Measurements from ENCODE around the gene KCNH2.
"Not testable (repeated sequence)": the region's sequence is repeated elsewhere in the genome, so short reads cannot be mapped to it uniquely, and the experiment has no call there.

The KCNH2 gene

DNA sequence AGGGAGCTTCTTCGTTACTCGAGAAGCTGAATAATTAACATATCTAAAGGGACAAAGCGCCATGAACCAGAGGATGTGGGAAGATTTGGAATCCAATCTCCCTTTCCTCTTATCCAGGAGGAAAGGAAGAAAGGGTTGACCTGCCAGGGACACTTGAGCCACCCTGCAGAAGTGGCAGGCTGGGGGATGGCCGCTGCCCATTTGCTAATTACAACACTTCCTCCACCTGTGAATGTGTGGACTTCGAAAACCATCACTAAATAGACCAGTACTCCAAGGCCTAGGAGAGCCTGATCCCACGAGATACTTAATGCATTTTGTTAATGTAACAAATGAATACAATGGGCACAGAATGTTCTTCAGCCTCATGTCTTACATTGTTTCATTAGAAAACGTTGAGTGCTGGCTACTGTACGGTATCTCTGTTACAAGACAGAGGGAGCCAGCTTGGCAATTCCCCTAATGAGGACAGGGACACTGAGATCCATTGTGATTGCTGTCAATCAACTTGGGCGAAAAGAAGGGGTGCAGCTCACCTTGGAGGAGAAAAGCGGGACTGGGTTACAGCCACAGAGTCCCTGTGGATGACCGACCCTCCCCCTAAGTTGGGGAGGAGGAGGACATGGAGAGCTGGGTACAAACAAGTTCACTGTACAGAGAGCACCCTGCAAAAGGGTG, 66.4 kb downstream of the KCNH2 start:
- Histone ChIP-seq H3K36me3 (ENCODE audit: insufficient read depth, low read length) (no peaks in the 10 kb centered on the region), H3K4me1 (ENCODE audit: insufficient read depth, low read length) (no peaks in the 10 kb centered on the region)

DNA sequence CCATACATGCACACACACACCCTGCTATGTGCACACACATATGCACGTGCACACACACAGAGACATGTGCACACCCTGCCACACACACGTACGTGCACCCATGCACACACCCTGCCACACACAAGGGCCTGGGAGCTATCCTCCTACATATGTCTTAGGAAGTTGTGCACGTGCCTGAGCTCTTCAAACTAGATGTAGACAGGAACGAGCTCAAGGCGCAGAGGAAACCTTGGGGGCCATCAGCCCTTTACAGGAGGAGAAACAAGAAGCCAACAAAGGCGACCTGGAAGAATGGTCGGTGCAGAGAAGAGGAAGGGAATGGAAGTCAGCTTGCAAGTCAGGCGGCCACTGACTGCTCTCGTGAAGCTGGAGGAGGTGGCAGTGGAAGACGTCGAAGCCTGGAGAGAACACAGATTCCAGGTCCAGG, 67.1 kb downstream of the KCNH2 start:
- H3K4me3 ChIP-seq (ENCODE audit: low read depth in 1 of 2, low read length in 2 of 2) = no peak overlapping the region
- H3K27me3 ChIP-seq (ENCODE audit: control insufficient read depth in 1 of 2, insufficient read depth in 2 of 2, low read length in 2 of 2) = no peaks in the 10 kb centered on the region
- H3K9ac ChIP-seq (ENCODE audit: low read length) = no peak overlapping the region
- H3K36me3 ChIP-seq (ENCODE audit: insufficient read depth, low read length) = no peaks in the 10 kb centered on the region
- H3K4me1 ChIP-seq (ENCODE audit: insufficient read depth, low read length) = no peaks in the 10 kb centered on the region
- H3K27ac ChIP-seq (ENCODE audit: low read depth, low read length) = no peak overlapping the region
- no peaks in the 10 kb centered on the region for H3K9me3 ChIP-seq (ENCODE audit: low read length)

More for the DNA sequence above, 66.4 kb downstream of the KCNH2 start:
- H3K9ac ChIP-seq (ENCODE audit: low read length) = no peak overlapping the region
- H3K4me3 ChIP-seq (ENCODE audit: low read depth in 1 of 2, low read length in 2 of 2) = no peak overlapping the region
- H3K27me3 ChIP-seq (ENCODE audit: control insufficient read depth in 1 of 2, insufficient read depth in 2 of 2, low read length in 2 of 2) = no peaks in the 10 kb centered on the region
- no peak overlapping the region for H3K27ac ChIP-seq (ENCODE audit: low read depth, low read length)
- no peaks in the 10 kb centered on the region for H3K9me3 ChIP-seq (ENCODE audit: low read length)

DNA sequence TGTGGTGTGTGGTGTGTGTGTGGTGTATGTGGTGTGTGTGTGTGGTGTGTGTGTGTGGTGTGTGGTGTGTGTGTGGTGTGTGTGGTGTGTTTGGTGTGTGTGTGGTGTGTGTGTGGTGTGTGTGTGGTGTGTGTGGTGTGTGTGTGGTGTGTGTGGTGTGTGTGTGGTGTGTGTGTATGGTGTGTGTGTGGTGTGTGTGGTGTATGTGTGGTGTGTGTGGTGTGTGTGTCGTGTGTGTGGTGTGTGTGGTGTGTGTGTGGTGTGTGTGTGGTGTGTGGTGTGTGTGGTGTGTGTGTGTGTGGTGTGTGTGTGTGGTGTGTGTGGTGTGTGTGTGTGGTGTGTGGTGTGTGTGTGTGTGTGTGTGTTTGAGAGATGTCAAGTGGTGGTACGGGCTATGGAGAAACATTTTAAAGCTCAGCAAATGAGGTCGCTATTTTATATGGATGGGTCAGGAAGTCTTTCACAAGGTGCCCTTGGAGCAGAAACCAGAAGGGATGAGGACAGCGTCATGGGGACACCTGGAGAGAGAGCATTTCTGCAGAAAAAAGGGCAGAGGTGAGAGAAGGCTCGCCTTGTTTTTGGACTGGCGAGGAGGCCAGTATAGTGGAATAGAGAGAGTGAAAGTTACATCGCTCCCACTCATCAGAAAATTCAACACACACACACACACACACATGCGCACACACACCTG, 67.7 kb downstream of the KCNH2 start:
- not testable (repeated sequence) for H3K4me3 ChIP-seq (ENCODE audit: low read depth in 1 of 2, low read length in 2 of 2); H3K4me1 ChIP-seq (ENCODE audit: insufficient read depth, low read length); H3K36me3 ChIP-seq (ENCODE audit: insufficient read depth, low read length); H3K9me3 ChIP-seq (ENCODE audit: low read length); H3K27ac ChIP-seq (ENCODE audit: low read depth, low read length); H3K9ac ChIP-seq (ENCODE audit: low read length); H3K27me3 ChIP-seq (ENCODE audit: control insufficient read depth in 1 of 2, insufficient read depth in 2 of 2, low read length in 2 of 2)

DNA sequence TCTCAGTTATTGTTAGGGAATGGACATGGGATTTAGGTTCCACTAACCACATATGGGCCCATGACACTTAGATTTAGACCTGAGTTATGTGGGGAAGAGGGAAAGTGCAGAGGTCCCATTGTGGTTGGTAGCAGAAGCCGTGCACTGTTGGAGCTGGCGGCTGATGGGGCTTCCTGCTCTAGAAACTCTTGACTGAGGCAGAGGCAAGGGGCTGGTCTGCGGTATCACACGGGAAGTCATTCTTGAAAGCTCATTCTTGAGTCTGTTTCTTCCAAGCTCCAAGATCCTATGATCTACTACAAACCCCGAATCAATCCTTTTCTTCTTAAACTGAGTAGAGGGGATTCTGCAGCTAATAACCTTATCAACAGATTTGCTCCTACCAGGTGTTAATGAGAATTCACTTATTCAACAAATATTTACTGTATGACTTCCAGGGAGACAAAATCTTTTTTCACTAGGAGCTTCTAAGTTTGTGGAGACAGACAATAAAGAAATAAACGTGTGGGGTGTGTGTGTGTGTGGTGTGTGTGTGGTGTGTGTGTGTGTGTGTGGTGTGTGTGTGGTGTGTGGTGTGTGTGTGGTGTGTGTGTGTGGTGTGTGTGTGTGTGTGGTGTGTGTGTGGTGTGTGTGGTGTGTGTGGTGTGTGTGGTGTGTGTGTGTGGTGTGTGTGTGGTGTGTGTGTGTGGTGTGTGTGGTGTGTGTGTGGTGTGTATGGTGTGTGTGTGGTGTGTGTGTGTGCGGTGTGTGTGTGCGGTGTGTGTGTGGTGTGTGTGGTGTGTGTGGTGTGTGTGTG, 68.7 kb downstream of the KCNH2 start:
- H3K36me3 ChIP-seq (ENCODE audit: insufficient read depth, low read length) = no peaks in the 10 kb centered on the region
- no peak overlapping the region for H3K4me3 ChIP-seq (ENCODE audit: low read depth in 1 of 2, low read length in 2 of 2)
- no peaks in the 10 kb centered on the region for H3K27me3 ChIP-seq (ENCODE audit: control insufficient read depth in 1 of 2, insufficient read depth in 2 of 2, low read length in 2 of 2)
- no peak overlapping the region for H3K9ac ChIP-seq (ENCODE audit: low read length)
- no peak overlapping the region for H3K27ac ChIP-seq (ENCODE audit: low read depth, low read length)
- no peaks in the 10 kb centered on the region for H3K9me3 ChIP-seq (ENCODE audit: low read length)
- peaks cover 2% of the 10 kb centered on the region for H3K4me1 ChIP-seq (ENCODE audit: insufficient read depth, low read length)

DNA sequence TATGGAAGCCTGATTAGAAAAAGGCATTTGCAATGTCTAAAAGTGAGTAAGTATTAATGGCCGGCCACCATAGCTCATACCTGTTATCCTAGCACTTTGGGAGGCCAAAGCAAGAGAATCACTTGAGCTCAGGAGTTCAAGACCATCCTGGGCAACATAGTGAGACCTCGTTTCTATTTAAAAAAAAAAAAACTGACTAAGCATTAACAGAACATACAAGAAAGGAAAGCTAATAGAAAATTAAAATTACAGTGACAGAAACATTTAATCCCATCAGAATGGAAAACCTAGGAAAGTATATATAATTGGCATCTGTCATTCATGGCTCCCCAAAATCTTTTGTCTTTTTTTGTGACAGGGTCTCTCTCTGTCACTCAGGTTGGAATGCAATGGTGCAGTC, 69.9 kb downstream of the KCNH2 start:
- H3K4me1 ChIP-seq (ENCODE audit: insufficient read depth, low read length) = peaks cover 14% of the 10 kb centered on the region
- H3K9me3 ChIP-seq (ENCODE audit: low read length) = no peaks in the 10 kb centered on the region
- H3K27ac ChIP-seq (ENCODE audit: low read depth, low read length) = no peak overlapping the region
- H3K4me3 ChIP-seq (ENCODE audit: low read depth in 1 of 2, low read length in 2 of 2) = no peak overlapping the region
- H3K36me3 ChIP-seq (ENCODE audit: insufficient read depth, low read length) = no peaks in the 10 kb centered on the region
- no peaks in the 10 kb centered on the region for H3K27me3 ChIP-seq (ENCODE audit: control insufficient read depth in 1 of 2, insufficient read depth in 2 of 2, low read length in 2 of 2)
- no peak overlapping the region for H3K9ac ChIP-seq (ENCODE audit: low read length)

DNA sequence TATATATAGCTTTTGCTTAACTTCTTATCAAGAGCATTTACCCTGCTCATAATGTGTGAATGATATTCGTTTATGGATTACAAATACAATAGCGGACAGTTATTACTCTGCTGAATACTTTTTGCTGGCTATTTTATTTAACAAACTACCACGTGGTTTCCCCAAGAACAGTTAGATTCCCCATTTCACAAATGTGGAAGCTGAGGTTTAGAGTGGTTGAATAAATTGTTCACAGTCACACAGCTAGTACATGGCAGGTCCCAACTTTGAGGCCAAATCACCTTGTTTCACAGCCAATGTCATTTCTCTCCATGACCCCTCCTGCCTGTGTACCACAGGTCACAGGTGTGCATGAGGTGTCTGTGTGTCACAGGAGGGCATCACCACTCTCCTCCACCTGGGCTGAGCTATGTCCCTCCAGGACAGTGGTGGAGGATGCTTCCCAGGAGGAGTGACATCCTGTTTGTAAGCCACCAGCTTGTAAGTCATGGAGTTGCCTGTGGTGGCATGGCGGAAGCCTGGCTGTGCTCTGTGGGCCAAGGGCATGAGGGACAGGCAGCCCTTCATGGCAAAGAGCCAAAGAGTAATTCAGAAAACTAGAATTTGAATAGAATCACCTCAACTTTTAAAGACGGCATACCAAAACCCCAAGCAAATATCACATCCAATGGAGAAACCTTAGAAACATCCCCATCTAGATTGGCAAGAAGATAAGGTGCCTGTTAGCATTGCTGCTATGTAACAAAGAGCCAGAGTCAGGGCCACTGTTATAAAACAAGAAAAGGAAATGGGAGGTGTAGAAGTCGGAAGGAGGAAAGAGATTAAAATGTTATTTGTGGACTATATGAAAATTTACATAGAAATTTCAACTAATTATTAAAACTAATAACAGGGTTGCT, 73.9 kb downstream of the KCNH2 start:
- H3K9me3 ChIP-seq (ENCODE audit: low read length) = no peaks in the 10 kb centered on the region
- H3K4me3 ChIP-seq (ENCODE audit: low read depth in 1 of 2, low read length in 2 of 2) = no peak overlapping the region
- H3K36me3 ChIP-seq (ENCODE audit: insufficient read depth, low read length) = no peaks in the 10 kb centered on the region
- H3K9ac ChIP-seq (ENCODE audit: low read length) = no peak overlapping the region
- H3K27me3 ChIP-seq (ENCODE audit: control insufficient read depth in 1 of 2, insufficient read depth in 2 of 2, low read length in 2 of 2) = no peaks in the 10 kb centered on the region
- H3K4me1 ChIP-seq (ENCODE audit: insufficient read depth, low read length) = peaks cover 38% of the 10 kb centered on the region
- H3K27ac ChIP-seq (ENCODE audit: low read depth, low read length) = peak overlapping the region; percentile 67

DNA sequence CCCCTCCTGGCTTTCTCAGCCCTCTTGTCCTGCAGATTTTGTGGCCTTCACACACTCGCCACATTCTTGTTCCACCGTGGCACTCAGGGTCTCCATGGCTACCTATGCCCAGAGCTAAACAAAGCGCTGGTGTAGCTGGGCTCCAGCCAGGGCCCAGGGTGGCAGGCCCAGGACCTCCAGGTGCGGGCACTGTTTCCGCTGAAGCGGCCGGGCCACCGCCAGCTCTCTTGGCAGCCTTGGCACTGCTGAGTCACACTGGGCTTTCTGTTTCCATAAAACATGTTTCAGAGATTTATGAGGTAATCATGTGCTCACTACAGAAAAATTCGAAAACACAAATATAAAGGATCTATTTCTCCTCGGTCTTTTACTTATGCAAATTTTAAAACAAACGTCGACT, 74.5 kb downstream of the KCNH2 start:
- Histone ChIP-seq H3K4me3 (ENCODE audit: low read depth in 1 of 2, low read length in 2 of 2) (no peak overlapping the region), H3K27ac (ENCODE audit: low read depth, low read length) (peak overlapping the region; percentile 67), H3K9ac (ENCODE audit: low read length) (no peak overlapping the region), H3K9me3 (ENCODE audit: low read length) (no peaks in the 10 kb centered on the region), H3K27me3 (ENCODE audit: control insufficient read depth in 1 of 2, insufficient read depth in 2 of 2, low read length in 2 of 2) (no peaks in the 10 kb centered on the region), H3K4me1 (ENCODE audit: insufficient read depth, low read length) (peaks cover 40% of the 10 kb centered on the region), H3K36me3 (ENCODE audit: insufficient read depth, low read length) (no peaks in the 10 kb centered on the region)

DNA sequence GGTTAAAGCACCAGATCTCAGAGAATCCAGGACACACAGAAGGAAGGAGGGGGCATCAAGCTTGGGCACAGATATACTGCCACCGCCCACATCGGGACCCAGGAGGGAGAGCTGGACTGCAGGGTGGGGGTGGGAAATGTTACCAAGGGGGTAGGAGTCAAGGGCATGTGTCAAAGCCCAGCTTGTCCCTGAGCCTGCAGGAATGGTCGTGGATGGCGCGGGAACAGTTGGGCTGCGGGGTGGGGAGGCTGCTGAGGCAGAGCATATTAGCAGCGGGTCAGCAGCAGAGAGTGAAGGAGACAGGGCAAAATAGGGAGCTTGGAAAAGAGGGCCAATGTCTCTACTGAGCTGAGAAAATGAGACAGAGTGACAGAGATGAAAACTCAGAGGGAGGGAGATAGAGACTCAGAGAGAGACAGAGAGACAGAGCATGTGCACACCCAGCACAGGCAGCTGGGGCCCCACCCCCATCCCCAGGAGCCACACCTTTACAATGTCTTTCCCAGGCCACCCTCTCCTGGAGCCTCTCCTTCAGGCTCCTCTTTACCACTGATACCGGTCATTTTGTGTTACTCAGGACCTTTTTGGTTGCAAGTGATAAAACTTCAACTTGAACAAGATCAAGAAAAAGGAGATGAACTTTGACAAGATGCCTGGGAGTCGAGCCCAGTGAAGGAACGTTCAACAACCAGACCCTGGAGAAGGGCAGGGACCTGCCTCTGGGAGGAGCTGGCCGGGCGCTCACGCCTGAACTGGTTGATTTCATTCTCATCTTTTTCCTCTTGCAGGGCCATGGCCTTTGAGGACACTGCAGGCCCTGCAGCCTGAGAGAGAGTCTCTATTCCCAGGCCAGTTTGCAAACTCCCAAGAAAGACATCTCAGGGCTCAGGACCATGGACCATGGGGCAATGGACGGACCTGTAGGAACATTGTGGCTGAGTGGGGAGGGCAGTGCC, 75.8 kb downstream of the KCNH2 start:
- peak overlapping the region; percentile 60 for H3K27ac ChIP-seq (ENCODE audit: low read depth, low read length)
- no peaks in the 10 kb centered on the region for H3K27me3 ChIP-seq (ENCODE audit: control insufficient read depth in 1 of 2, insufficient read depth in 2 of 2, low read length in 2 of 2)
- no peak overlapping the region for H3K9ac ChIP-seq (ENCODE audit: low read length)
- H3K4me3 ChIP-seq (ENCODE audit: low read depth in 1 of 2, low read length in 2 of 2) = no peak overlapping the region
- peaks cover 48% of the 10 kb centered on the region for H3K4me1 ChIP-seq (ENCODE audit: insufficient read depth, low read length)
- H3K9me3 ChIP-seq (ENCODE audit: low read length) = no peaks in the 10 kb centered on the region
- H3K36me3 ChIP-seq (ENCODE audit: insufficient read depth, low read length) = no peaks in the 10 kb centered on the region

DNA sequence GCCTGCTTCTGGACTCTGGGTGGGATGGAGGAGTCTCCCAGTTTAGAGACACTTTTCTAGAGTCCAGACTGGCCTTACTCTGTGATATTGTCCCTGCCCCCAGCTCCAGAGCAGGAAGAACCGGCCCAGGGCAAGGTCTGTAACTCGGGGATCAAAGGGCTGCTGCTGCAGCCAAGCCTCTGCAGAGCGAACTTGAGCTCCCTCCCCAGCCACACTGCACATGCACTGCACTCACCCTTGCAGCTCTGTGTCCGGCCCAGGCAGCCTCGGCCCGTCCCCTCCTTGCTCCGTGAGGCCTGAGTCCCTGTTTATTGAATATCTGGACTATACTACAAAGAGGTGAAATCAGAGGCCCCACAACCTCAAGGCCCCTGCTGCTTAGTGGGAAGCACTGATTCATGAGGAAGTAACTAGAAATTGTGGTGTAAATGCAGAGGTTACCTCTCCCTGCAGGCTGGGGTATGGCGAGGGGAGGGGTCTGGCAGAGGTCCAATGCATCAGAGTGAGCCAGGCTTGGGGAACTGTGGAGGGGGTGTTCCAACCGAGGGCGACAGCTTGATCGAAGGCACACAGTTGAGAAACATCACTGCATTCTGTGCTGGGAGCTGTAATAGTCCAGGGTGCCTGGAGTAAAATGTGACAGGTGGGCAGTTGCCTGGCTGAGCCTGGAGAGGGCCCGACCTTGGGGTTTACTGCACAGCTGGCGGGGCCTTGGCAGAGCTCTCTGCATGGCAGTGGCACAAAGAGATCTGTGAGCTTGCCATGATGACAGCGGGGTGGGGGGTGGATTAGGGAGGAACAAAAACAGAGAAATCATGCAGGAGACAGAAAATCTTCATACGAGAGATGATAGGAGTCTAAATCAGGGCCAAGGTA, 76.7 kb downstream of the KCNH2 start:
- no peaks in the 10 kb centered on the region for H3K36me3 ChIP-seq (ENCODE audit: insufficient read depth, low read length)
- H3K27ac ChIP-seq (ENCODE audit: low read depth, low read length) = no peak overlapping the region
- H3K27me3 ChIP-seq (ENCODE audit: control insufficient read depth in 1 of 2, insufficient read depth in 2 of 2, low read length in 2 of 2) = no peaks in the 10 kb centered on the region
- H3K4me3 ChIP-seq (ENCODE audit: low read depth in 1 of 2, low read length in 2 of 2) = no peak overlapping the region
- no peak overlapping the region for H3K9ac ChIP-seq (ENCODE audit: low read length)
- H3K9me3 ChIP-seq (ENCODE audit: low read length) = no peaks in the 10 kb centered on the region
- peaks cover 48% of the 10 kb centered on the region for H3K4me1 ChIP-seq (ENCODE audit: insufficient read depth, low read length)

DNA sequence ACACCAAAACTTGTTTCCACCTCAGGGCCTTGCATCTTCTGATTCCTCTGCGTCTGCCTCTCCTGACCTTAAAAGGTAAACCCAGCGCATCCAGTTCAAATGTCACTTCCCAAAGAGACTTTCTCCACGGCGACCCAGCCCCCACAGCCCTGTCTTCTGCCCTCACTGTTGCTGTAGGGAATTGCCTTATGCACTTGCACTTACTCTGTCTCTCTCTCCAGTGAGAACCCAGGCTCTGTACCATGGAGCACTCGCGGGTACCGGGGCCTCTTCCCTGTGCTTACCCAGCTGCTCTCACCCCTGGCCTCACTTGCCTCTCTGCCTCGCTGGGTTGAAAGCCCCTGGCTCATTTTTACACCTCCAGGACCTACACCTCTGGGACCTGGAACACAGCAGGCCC, 77.4 kb downstream of the KCNH2 start:
- H3K27me3 ChIP-seq (ENCODE audit: control insufficient read depth in 1 of 2, insufficient read depth in 2 of 2, low read length in 2 of 2) = no peaks in the 10 kb centered on the region
- no peak overlapping the region for H3K27ac ChIP-seq (ENCODE audit: low read depth, low read length)
- no peaks in the 10 kb centered on the region for H3K36me3 ChIP-seq (ENCODE audit: insufficient read depth, low read length)
- no peak overlapping the region for H3K4me3 ChIP-seq (ENCODE audit: low read depth in 1 of 2, low read length in 2 of 2)
- H3K9me3 ChIP-seq (ENCODE audit: low read length) = no peaks in the 10 kb centered on the region
- peaks cover 48% of the 10 kb centered on the region for H3K4me1 ChIP-seq (ENCODE audit: insufficient read depth, low read length)
- no peak overlapping the region for H3K9ac ChIP-seq (ENCODE audit: low read length)
